SK-N-SH (cell line): ENCODE results near the gene ELOVL3.

Experiments
- EZH2phosphoT487 ChIP-seq: fragments of 200-600 bp; sonication (generic); IDR thresholded peaks from 2 replicates; pipeline ENCODE4 v1.6.1; 2017; ENCODE audit warnings: low read depth, mixed run types, mild to moderate bottlenecking, antibody characterized with exemption, moderate library complexity, borderline replicate concordance
- POLR2AphosphoS5 ChIP-seq: IDR thresholded peaks from 2 replicates; pipeline ENCODE4 v1.6.1; 2012; ENCODE audit warnings: low read depth, low read length
- RFX5 ChIP-seq: IDR thresholded peaks from 2 replicates; pipeline ENCODE4 v1.6.1; 2012; ENCODE audit warnings: mild to moderate bottlenecking, improper control_type of control experiment, low read length
- SIN3A ChIP-seq: IDR thresholded peaks from 2 replicates; pipeline ENCODE4 v1.6.1; 2012; ENCODE audit warnings: low read depth, mild to moderate bottlenecking, low read length, moderate library complexity, borderline replicate concordance

- no peak for TF ChIP-seq POLR2AphosphoS5
- TF ChIP-seq RFX5: no peak
- no peak for TF ChIP-seq SIN3A
- TF ChIP-seq EZH2phosphoT487: no peak
Measured at GRCh38 chr10:102195296-102195870, 30.7 kb upstream of the ELOVL3 start.
